Stimulated activated CD4-positive, alpha-beta T cell treated with anti-CD3 and anti-CD28 coated beads, Interleukin-12 subunit alpha, Interleukin-12 subunit beta, amount 100 ng/mL, for 4 hours (primary cell): ENCODE results near the gene CDA.

Experiments
- DNase-seq: peaks from one replicate; pipeline ENCODE4 v3.0.0-alpha.2; 2020

The CDA gene

DNA sequence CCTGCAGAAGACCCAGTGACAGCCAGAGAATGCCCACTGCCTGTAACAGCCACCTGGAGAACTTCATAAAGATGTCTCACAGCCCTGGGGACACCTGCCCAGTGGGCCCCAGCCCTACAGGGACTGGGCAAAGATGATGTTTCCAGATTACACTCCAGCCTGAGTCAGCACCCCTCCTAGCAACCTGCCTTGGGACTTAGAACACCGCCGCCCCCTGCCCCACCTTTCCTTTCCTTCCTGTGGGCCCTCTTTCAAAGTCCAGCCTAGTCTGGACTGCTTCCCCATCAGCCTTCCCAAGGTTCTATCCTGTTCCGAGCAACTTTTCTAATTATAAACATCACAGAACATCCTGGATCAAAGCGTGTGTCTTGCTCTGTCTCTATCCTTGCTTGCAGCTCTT, 29.7 kb downstream of the CDA start:
- DNase-seq, result no peak

DNA sequence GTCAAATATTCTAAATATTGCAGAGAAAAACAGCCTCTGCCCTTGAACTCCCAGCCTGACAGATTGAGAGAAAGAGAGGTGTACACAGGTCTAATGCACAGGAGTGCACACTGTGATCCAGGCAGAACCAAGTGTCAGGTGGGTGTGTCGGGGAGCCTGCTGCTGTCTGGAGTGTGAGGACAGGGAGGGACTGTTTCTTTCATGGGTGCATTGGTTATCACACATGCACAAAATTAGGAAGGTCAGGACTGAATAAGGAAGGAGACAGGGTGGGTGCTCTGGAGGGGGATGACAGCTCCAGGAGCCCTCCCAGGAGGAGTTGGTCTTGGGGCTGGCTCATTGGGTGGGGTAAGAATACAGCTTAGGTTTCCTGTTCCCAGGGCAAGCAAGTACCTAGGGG, 31.1 kb downstream of the CDA start:
- no peak for DNase-seq

GRCh38 chr1:20621012-20621411, 32.1 kb downstream of the CDA start:
- DNase-seq, result no peak

DNA sequence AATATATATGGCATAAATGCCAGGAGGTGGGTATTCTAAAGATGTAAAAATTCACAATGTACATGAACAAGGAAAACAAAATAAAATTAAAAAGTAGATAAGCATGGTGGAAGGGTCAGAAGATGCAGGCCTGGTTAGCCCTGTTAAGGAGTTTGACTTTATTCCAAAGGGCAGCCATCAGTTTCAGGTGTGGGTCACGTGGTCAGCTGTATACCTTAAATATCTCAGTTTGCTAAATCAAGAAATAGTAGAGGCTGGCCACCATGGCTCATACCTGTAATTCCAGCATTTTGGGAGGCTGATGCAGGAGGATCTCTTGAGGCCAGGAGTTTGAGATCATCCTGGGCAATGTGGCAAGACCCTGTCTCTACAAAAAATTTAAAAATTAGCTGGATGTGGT, 35.8 kb downstream of the CDA start:
- DNase-seq, result no peak

GRCh38 chr1:20625176-20626097, 36.5 kb downstream of the CDA start:
- no peak for DNase-seq

GRCh38 chr1:20626098-20626427, 37.2 kb downstream of the CDA start:
- no peak for DNase-seq

DNA sequence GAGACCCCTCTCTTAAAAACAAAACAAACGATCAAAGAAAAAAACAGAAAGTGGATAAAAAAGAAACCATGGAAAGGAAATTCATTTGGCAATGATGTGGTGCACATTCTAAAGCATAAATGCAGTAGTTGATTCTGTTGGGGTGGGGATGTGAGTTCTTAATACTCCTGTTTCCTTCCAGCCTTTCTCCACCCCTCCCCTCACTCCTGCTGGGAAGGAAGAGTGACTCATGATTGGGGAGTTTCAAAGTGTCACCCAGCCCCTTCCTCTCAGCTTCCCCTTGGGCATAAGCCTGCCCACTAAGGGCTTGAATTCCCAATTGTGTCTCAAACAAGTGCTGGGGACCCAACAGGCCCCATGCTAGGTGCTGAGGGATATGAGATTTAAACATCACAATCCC, 37.6 kb downstream of the CDA start:
- no peak for DNase-seq

DNA sequence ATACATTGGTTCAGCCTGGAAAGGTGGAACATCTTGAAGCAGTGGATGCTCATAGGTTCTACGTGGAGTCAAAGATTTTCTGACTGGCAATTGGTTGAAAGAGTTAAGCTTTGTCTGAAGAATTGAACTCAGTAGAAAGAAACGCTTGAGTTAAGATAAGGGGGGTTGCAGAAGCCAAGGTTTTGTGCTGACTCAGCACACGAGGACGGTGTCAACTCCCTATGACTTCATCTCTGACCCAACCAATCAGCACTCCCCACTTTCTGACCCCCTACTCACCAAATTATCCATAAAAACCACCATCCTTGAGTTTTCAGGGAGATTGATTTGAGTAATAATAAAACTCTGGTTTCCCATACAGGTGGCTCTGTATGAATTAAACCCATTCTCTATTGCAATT, 41.8 kb downstream of the CDA start:
- DNase-seq, result no peak

DNA sequence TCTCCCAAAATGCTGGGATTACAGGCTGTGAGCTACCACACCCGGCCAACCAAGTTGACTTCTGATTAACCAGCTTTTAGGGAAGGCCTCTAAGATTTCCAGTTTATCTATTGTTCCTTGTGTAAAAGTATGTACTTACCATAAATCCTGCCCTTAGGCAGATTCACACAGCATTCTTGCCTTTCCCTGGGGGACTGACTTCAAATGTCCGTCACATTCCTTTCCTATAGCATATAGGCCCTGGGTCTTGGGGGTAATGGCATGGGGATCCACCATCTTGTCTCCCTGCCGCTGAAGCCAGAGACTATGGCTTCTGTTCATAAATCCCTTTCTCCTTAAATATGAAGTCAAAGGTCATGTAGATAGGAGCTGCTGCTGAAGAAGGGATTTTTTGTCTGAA, 43.5 kb downstream of the CDA start:
- DNase-seq, result no peak

DNA sequence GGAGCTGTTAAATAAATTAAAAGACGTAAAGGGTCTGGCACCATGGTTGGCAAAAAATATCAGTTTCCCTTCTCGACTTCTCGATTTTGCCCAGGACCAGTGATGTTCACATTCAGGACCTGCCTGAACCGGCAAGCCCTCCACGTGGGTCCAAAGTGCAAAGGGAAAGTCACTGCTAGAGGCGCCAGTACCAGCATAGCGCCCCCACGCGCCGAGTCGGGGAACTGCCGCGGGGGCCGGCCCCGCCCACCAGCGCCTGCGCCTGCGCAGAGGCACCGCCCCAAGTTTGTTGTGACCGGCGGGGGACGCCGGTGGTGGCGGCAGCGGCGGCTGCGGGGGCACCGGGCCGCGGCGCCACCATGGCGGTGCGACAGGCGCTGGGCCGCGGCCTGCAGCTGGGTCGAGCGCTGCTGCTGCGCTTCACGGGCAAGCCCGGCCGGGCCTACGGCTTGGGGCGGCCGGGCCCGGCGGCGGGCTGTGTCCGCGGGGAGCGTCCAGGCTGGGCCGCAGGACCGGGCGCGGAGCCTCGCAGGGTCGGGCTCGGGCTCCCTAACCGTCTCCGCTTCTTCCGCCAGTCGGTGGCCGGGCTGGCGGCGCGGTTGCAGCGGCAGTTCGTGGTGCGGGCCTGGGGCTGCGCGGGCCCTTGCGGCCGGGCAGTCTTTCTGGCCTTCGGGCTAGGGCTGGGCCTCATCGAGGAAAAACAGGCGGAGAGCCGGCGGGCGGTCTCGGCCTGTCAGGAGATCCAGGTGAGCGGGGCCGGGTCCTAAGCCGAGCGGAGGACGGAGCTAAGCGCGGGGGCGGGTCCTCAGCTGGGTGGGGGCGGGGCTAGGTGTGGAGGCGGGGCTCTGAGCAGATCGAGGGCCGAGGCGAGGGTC, 44.5 kb downstream of the CDA start, which contains the start of gene PINK1:
Gene PINK1 (plus strand): TSS at position 269 of the 875 bp plus-strand sequence. CDS start 91 bp downstream, at position 360.
- peak; percentile 75 for DNase-seq

GRCh38 chr1:20634065-20634593, 45.2 kb downstream of the CDA start:
- DNase-seq, result no peak

- DNase-seq, result no peak
Observed at GRCh38 chr1:20634594-20635084, 45.7 kb downstream of the CDA start.

DNA sequence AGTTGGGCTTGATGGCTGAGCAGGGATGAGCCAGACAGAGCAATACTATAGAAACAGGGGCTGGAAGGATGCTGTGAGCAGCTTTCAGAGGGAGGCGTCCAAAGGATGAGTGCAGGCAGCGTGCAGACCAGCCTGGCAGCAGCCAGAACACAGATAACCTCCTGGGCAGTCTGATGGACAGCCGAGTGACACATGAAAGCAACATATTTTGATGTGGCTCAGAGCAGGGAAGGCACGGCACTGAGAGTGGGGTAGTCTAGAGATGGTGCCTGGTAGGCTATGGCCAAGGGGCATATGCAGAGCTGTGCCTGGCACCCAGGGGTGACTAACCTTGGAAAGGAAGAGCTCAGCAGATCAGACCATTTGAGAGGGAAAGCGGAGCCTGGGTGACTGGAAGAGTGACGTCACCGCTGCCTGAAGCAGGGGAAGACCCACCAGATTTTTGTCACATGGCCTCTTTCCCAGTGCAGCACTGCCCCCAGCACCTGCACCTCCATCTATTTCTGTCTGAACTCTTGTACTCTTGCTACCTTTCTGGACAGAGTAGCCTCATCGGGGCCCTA, 48.0 kb downstream of the CDA start:
- DNase-seq, result no peak

DNA sequence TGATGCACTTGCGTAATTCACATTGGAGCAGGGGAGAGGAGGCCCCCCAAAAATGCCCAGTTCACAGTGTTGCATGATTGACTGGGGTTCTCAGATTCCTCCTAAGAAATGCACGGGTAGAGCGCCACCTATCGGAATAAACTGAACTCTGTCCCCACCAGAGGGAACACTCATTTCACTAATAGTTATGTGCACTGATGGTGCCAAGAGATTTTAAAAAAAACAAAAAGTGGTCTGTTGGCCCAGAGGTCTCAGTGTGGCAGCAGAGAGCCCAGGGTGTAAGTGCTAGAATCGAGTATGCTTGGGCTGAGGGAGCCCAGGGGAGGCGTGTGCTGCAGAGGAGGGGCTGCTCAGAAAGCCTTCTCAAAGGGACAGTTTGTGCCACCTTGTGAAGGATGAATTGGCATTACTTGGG, 51.3 kb downstream of the CDA start:
- peak; percentile 43 for DNase-seq

GRCh38 chr1:20641975-20642374, 53.1 kb downstream of the CDA start:
- no peak for DNase-seq

DNA sequence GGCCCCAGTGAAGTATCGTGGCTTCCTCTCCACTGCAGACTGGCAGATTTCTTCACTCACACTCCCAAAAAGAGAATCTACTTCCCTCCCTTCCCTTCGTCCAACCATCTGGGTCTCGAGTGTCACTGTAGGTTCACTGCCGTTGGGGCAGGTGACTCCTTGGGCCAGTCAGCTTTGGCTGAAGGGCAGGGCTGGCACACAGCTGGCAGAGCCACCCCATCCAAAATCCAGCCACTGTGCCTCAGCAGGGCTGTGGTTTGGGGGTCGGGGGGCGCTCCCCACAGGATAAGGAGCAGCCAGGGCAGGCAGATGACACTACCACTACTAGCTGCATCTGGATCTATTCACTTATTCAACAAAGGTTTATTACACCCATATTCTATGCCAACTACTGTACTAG, 54.2 kb downstream of the CDA start:
- DNase-seq, result no peak

GRCh38 chr1:20644416-20644815, 55.5 kb downstream of the CDA start:
- DNase-seq, result no peak

- no peak for DNase-seq
Observed at GRCh38 chr1:20645414-20645813, 56.5 kb downstream of the CDA start.

DNA sequence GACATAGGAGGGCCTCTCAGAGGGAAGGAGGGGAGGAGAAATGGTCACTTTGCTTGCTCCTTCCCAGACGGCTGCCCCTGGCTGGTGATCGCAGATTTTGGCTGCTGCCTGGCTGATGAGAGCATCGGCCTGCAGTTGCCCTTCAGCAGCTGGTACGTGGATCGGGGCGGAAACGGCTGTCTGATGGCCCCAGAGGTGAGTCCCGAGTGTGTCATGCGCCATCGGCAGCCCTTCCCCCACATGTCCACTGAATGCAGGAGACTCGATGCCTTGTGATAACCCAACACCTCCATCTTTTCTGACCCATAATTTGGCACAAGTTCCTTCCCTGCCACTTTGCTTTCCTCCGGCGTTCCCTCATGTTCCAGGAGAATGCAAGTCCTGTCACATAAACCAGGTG, 59.5 kb downstream of the CDA start:
- no peak for DNase-seq

GRCh38 chr1:20648946-20649345, 60.0 kb downstream of the CDA start:
- DNase-seq, result no peak

GRCh38 chr1:20652300-20652699, 63.4 kb downstream of the CDA start:
- no peak for DNase-seq

- DNase-seq, result no peak
Observed at GRCh38 chr1:20654104-20654690, 65.3 kb downstream of the CDA start.

GRCh38 chr1:20657024-20657423, 68.1 kb downstream of the CDA start:
- DNase-seq, result no peak
